NCI-H748 (cell line): Measurements from ENCODE around the gene MRPL24.
A peak's percentile ranks its signal among the peaks of the same experiment; 100 is the strongest.
"Not testable (repeated sequence)": the region's sequence is repeated elsewhere in the genome, so short reads cannot be mapped to it uniquely, and the experiment has no call there.

ENCODE experiments used
- DNase-seq: peaks from one replicate; lab custom pipeline; 2025; ENCODE audit not compliant: unreplicated experiment; lab: John Stamatoyannopoulos, UW

The MRPL24 gene

GRCh38 chr1:156760092-156760795 lies 19.4 kb upstream of the MRPL24 start:
- DNase-seq = no peak

- DNase-seq = not testable (repeated sequence)
These were observed 16.8 kb upstream of the MRPL24 start for GRCh38 chr1:156757572-156758253.

GRCh38 chr1:156756355-156756754 lies 15.5 kb upstream of the MRPL24 start:
- DNase-seq = no peak

GRCh38 chr1:156755527-156755950 lies 14.7 kb upstream of the MRPL24 start:
- no peak for DNase-seq

GRCh38 chr1:156754219-156754618 lies 13.3 kb upstream of the MRPL24 start:
- peak; percentile 28 for DNase-seq

GRCh38 chr1:156752843-156753482 lies 12.1 kb upstream of the MRPL24 start:
- DNase-seq = no peak

- peak; percentile 97 for DNase-seq
These were observed 11.0 kb upstream of the MRPL24 start for GRCh38 chr1:156751757-156752481.

GRCh38 chr1:156751451-156751756 lies 10.5 kb upstream of the MRPL24 start, which contains the start of gene HDGF:
Gene HDGF, minus strand, starts transcription at chr1:156751675. Its CDS starts 246 bp downstream, at chr1:156751429.
- no peak for DNase-seq

GRCh38 chr1:156750711-156751450 lies 10.0 kb upstream of the MRPL24 start:
- DNase-seq = peak; percentile 56

GRCh38 chr1:156750191-156750672 lies 9.3 kb upstream of the MRPL24 start:
- DNase-seq = peak; percentile 60

GRCh38 chr1:156749419-156750118 lies 8.7 kb upstream of the MRPL24 start:
- no peak for DNase-seq

- peak; percentile 22 for DNase-seq
These were observed 8.0 kb upstream of the MRPL24 start for GRCh38 chr1:156748670-156749418.

- no peak for DNase-seq
These were observed 7.1 kb upstream of the MRPL24 start for GRCh38 chr1:156747742-156748669.

- peak; percentile 84 for DNase-seq
These were observed 6.1 kb upstream of the MRPL24 start for GRCh38 chr1:156746728-156747631.

GRCh38 chr1:156746406-156746727 lies 5.5 kb upstream of the MRPL24 start:
- no peak for DNase-seq

GRCh38 chr1:156745881-156746280 lies 5.0 kb upstream of the MRPL24 start:
- no peak for DNase-seq

GRCh38 chr1:156744786-156745419 lies 4.0 kb upstream of the MRPL24 start:
- DNase-seq = no peak
